ENCODE measurements around the gene DOCK2.

- no peak for TF ChIP-seq POLR2A (IDR thresholded peaks at IDR 0.05)
- TF ChIP-seq CTCF (IDR thresholded peaks at IDR 0.05): no peak
These were observed 203.3 kb downstream of the DOCK2 start for GRCh38 chr5:169840405-169840804.

All from lower leg skin (tissue), 3 donors.